K562 (cell line): ENCODE measurements around the gene RPL19. TPM values are rescaled to one million over a fixed set of nuclear protein-coding genes. Genes with fewer than 3 reads are reported as not detected.

Experiments
- ATAC-seq: fragments of 200-7000 bp; cut with Tn5 transposase; 3 replicates; pipeline ENCODE4 v1.9.1; 2020; ENCODE audit warnings: moderate library complexity
- BruUV-seq: library from RNA; stranded (reverse); fragments of 400-500 nt; replicated peaks from 2 replicates; lab custom pipeline; 2021; lab: Mats Ljungman, UMichigan
- CTCF ChIA-PET: fragments of 300-600 bp; formaldehyde crosslinking; extraction: SDS; loops from one replicate; lab custom pipeline; 2021; ENCODE audit warnings: low intra/inter-chr PET ratio; lab: Yijun Ruan, JAX
- POLR2A ChIA-PET: fragments of 300-600, 350-650 bp; sonication (Branson Sonifier 250); formaldehyde crosslinking; extraction: SDS; loops from one replicate; lab custom pipeline; 2021; ENCODE audit warnings: antibody characterized with exemption, inconsistent platforms; lab: Yijun Ruan, JAX
- DNase-seq, 4 experiments: peaks; one replicate each; pipeline versions ENCODE4 v3.0.0 to v3.0.0-alpha.2; 2011 to 2018; ENCODE audit warnings: low spot score in 3 of 4, mixed read lengths in 3 of 4; ENCODE audit errors: extremely low read depth in 1 of 4
- FAIRE-seq: peaks from 2 replicates; lab custom pipeline; 2011; peaks lifted over from hg19 to GRCh38; lab: Jason Lieb, UNC
- H2AFZ ChIP-seq: 2 replicates; pipeline ENCODE4 v1.6.0; 2011; ENCODE audit warnings: low read depth, low read length, control low read depth, inconsistent platforms
- H3K27ac ChIP-seq: fragments of 200-600 bp; 3 replicates; pipeline ENCODE4 v1.8.0; 2011; ENCODE audit warnings: low read depth, mild to moderate bottlenecking, control low read depth, inconsistent platforms, low read length, moderate library complexity, mixed read lengths; ENCODE audit errors: extremely low read depth
- H3K27me3 ChIP-seq, 2 experiments: fragments of 300-600 bp in 1 of 2; 2 replicates in 1 of 2; 3 replicates in 1 of 2; pipeline versions ENCODE4 v1.6.0 to v1.8.0; 2011; ENCODE audit warnings: inconsistent platforms in 2 of 2, low read length in 2 of 2, mild to moderate bottlenecking in 1 of 2, mixed read lengths in 1 of 2, moderate library complexity in 1 of 2; ENCODE audit not compliant: control insufficient read depth in 2 of 2, insufficient read depth in 2 of 2
- H3K36me3 ChIP-seq: fragments of 300-600 bp; 3 replicates; pipeline ENCODE4 v1.8.0; 2011; ENCODE audit warnings: mild to moderate bottlenecking, low read length, inconsistent platforms; ENCODE audit not compliant: control insufficient read depth, insufficient read depth
- H3K4me1 ChIP-seq, 2 experiments: fragments of 200-600 bp in 1 of 2; replicated peaks in 1 of 2; 2 replicates in 1 of 2; 3 replicates in 1 of 2; pipeline versions ENCODE4 v1.5.1 to v1.8.0; 2011; ENCODE audit warnings: inconsistent platforms in 2 of 2, low read length in 2 of 2, mild to moderate bottlenecking in 1 of 2, mixed read lengths in 1 of 2, moderate library complexity in 1 of 2; ENCODE audit not compliant: control insufficient read depth in 2 of 2, insufficient read depth in 2 of 2
- H3K4me2 ChIP-seq: 2 replicates; pipeline ENCODE4 v1.6.1; 2011; ENCODE audit warnings: low read length, control low read depth, inconsistent platforms, mixed read lengths; ENCODE audit not compliant: insufficient read depth
- H3K4me3 ChIP-seq: fragments of 200-600 bp; sonication (generic), shearing (Covaris generic); 2 replicates; pipeline ENCODE4 v1.5.1; 2016; ENCODE audit warnings: control low read depth, inconsistent platforms
- H3K79me2 ChIP-seq: fragments of 200-600 bp; 3 replicates; pipeline ENCODE4 v1.8.0; 2011; ENCODE audit warnings: low read length, inconsistent platforms; ENCODE audit not compliant: control insufficient read depth, insufficient read depth
- H3K9ac ChIP-seq, 2 experiments: 2 replicates each; pipeline versions ENCODE4 v1.6.0 to v1.6.1; 2011; ENCODE audit warnings: low read depth in 2 of 2, low read length in 2 of 2, control low read depth in 1 of 2, inconsistent platforms in 1 of 2, mild to moderate bottlenecking in 1 of 2, mixed read lengths in 1 of 2; ENCODE audit not compliant: insufficient read depth in 1 of 2
- H3K9me1 ChIP-seq: one replicate; pipeline ENCODE4 v1.6.0; 2011; ENCODE audit warnings: inconsistent platforms, mild to moderate bottlenecking, low read length, moderate library complexity; ENCODE audit not compliant: control insufficient read depth, insufficient read depth
- H3K9me3 ChIP-seq: replicated peaks from 2 replicates; pipeline ENCODE4 v1.5.1; 2011; ENCODE audit warnings: low read depth, low read length, inconsistent platforms; ENCODE audit not compliant: control insufficient read depth, insufficient read depth
- H4K20me1 ChIP-seq: replicated peaks from 2 replicates; pipeline ENCODE4 v1.6.1; 2011; ENCODE audit warnings: low read length, inconsistent platforms, mixed read lengths; ENCODE audit not compliant: control insufficient read depth, insufficient read depth
- CTCFL ChIP-seq: IDR thresholded peaks from 2 replicates; pipeline ENCODE4 v1.6.1; 2011; ENCODE audit warnings: borderline replicate concordance, low read depth, mild to moderate bottlenecking, moderate library complexity, low read length; ENCODE audit not compliant: insufficient read depth, poor library complexity, severe bottlenecking
- ETS2 ChIP-seq: IDR thresholded peaks from 2 replicates; pipeline ENCODE4 v1.6.1; 2016; ENCODE audit warnings: borderline replicate concordance, missing genetic modification characterization, mild to moderate bottlenecking, moderate library complexity, missing compliant biosample characterization; ENCODE audit not compliant: poor library complexity, severe bottlenecking
- ZNF609 ChIP-seq: sonication (generic); formaldehyde crosslinking; IDR thresholded peaks from 2 replicates; pipeline ENCODE4 v1.8.1; 2023; ENCODE audit warnings: missing genetic modification reagents, mild to moderate bottlenecking, borderline replicate concordance
- ZNF780A ChIP-seq: fragments of 250-450 bp; sonication (Bioruptor Pico); IDR thresholded peaks from 2 replicates; pipeline ENCODE4 v1.5.0; 2021; ENCODE audit warnings: mild to moderate bottlenecking
- WGBS: fragments of 100-300 bp; shearing (Covaris generic); methylation state at CpG from one replicate; pipeline ENCODE4 v1.1.6; 2016; ENCODE audit warnings: low coverage, mixed read lengths; ENCODE audit not compliant: insufficient coverage; ENCODE audit errors: missing lambda C conversion rate; 5-methylcytosine and 5-hydroxymethylcytosine counted together
- in situ Hi-C: fragments of 300-500 bp; cut with MboI; formaldehyde crosslinking; loops from 4 replicates; pipeline ENCODE4 v1.15.0; 2018; ENCODE audit warnings: inconsistent platforms, mixed read lengths
- intact Hi-C: fragments of 100-400 bp; cut with micrococcal nuclease; formaldehyde crosslinking; loops from 2 replicates; pipeline ENCODE4 v1.14.2; 2022
- polyA plus RNA-seq, 8 experiments: library from polyadenylated mRNA; depleted of rRNA in 4 of 8; stranded (reverse) in 5 of 8; unstranded in 3 of 8; fragments of >200 nt; fragmentation: Nextera tagmentation in 2 of 8; fragmentation: Illumina TruSeq in 1 of 8; extraction: Ambion mirVana in 2 of 8; extraction: Trizol in 1 of 8; gene quantifications; 2 replicates each; pipeline versions ENCODE4 v1.2.1 to v1.2.3, GENCODE V29; 2011 to 2014; ENCODE audit warnings: inconsistent platforms in 1 of 8, missing spikeins in 1 of 8
- total RNA-seq, 7 experiments: library from RNA; depleted of rRNA in 6 of 7; stranded (reverse); fragments of >200 nt in 6 of 7; fragmentation: Illumina TruSeq in 2 of 7; extraction: Trizol in 2 of 7; gene quantifications; 2 replicates each; pipeline versions ENCODE4 v1.2.1 to v1.2.3, GENCODE V29; 2011 to 2021; ENCODE audit warnings: low replicate concordance in 1 of 7

RPL19 gene
- total and polyA plus RNA-seq, 9 of the 15 experiments (the other 6 are each of a cell fraction or from before 2014, with no cell fraction given), result 2,263 to 4,614 (median 3,727) TPM

- no peak for TF ChIP-seq CTCFL
- no peak for TF ChIP-seq ZNF780A (CRISPR knock-in tag)
- TF ChIP-seq, all 486 proteins: peak for 0
These were observed 49.3 kb upstream of the RPL19 start (continued) for GRCh38 chr17:39150795-39151149.

- peak within 1 kb of the TSS; percentile 66; the same call in 1 of the 2 replicates for H2AFZ ChIP-seq
- peak within 1 kb of the TSS; percentile 100 for H3K4me2 ChIP-seq
- BruUV-seq, result no TSS peak
- ChIA-PET POLR2A (interaction anchor here (0.5 to 1.6 kb wide), 3 partner anchors 13 to 398 kb away, joined by 3 to 4 read pairs (median 3); no protein-coding TSS in a partner anchor), CTCF (interaction anchor here (2.0 to 2.9 kb wide), 2 partner anchors 81 to 167 kb away, joined by 11 to 43 read pairs; no protein-coding TSS in a partner anchor)
- DNase-seq, result peak in 1 of 4 experiments; percentile 31
- intact Hi-C loops, result loop anchor here (5.0 to 10.0 kb wide), 4 partner anchors 84 to 397 kb away; partner anchors contain the start of gene PSMB3
- no peaks in the 10 kb centered on the region for H3K79me2 ChIP-seq
- in situ Hi-C loops, result no loop called here
- peaks cover 8 to 27% of the 10 kb centered on the region in 2 experiments; a peak in 2 of 5 replicates for H3K4me1 ChIP-seq
- H3K27me3 ChIP-seq, result peaks cover 7 to 24% of the 10 kb centered on the region in 2 experiments; a peak in 4 of 5 replicates
- H3K27ac ChIP-seq, result no peak within 1 kb of the TSS
- WGBS, result 31% methylated on average over 18 of the region's 68 CpGs
- no peaks in the 10 kb centered on the region for H3K9me3 ChIP-seq
- no peaks in the 10 kb centered on the region for H3K36me3 ChIP-seq
- no peak for FAIRE-seq
- peak within 1 kb of the TSS; percentile 90; the same call in 1 of the 2 replicates for H3K4me3 ChIP-seq
- ATAC-seq, result no peak
- no peaks in the 10 kb centered on the region for H3K9me1 ChIP-seq
- TF ChIP-seq ETS2 (tag) (no peak), ZNF609 (CRISPR knock-in tag) (no peak)
- H4K20me1 ChIP-seq, result peaks cover 4% of the 10 kb centered on the region; the same call in 1 of the 2 replicates
- peak within 1 kb of the TSS in 1 of 2 experiments; percentile 56; a peak in 1 of 4 replicates for H3K9ac ChIP-seq
These were observed 48.7 kb upstream of the RPL19 start, which contains the start of gene PLXDC1 for GRCh38 chr17:39151150-39151942. Gene PLXDC1 (minus strand): TSS chr17:39151637. CDS start chr17:39151437, 200 bp downstream.
